SJSA1 (cell line): ENCODE data around the gene SARNP. TPM values are rescaled to one million over a fixed set of nuclear protein-coding genes. Genes with fewer than 3 reads are reported as not detected.
A peak's percentile ranks its signal among the peaks of the same experiment; 100 is the strongest.

Experiments
- DNase-seq, 2 experiments: peaks; one replicate each; pipeline ENCODE4 v3.0.0-alpha.2; 2015 to 2020; ENCODE audit warnings: low spot score in 2 of 2, low read depth in 1 of 2
- H3K27ac ChIP-seq: fragments of 250-450 bp; sonication (Bioruptor Pico); 2 replicates; pipeline ENCODE4 v1.5.1; 2020; ENCODE audit warnings: mild to moderate bottlenecking, moderate library complexity
- H3K27me3 ChIP-seq: fragments of 250-450 bp; sonication (Bioruptor Pico); replicated peaks from 2 replicates; pipeline ENCODE4 v1.5.1; 2020; ENCODE audit warnings: mild to moderate bottlenecking, moderate library complexity
- H3K36me3 ChIP-seq: fragments of 250-450 bp; sonication (Bioruptor Pico); 2 replicates; pipeline ENCODE4 v1.5.1; 2020; ENCODE audit warnings: mild to moderate bottlenecking
- H3K4me1 ChIP-seq: fragments of 250-450 bp; sonication (Bioruptor Pico); replicated peaks from 2 replicates; pipeline ENCODE4 v1.6.1; 2021; ENCODE audit warnings: mild to moderate bottlenecking
- H3K4me3 ChIP-seq: fragments of 250-450 bp; sonication (Bioruptor Pico); 2 replicates; pipeline ENCODE4 v1.5.1; 2020; ENCODE audit warnings: mild to moderate bottlenecking
- H3K9me3 ChIP-seq: fragments of 250-450 bp; sonication (Bioruptor Pico); replicated peaks from 2 replicates; pipeline ENCODE4 v1.5.1; 2020; ENCODE audit warnings: mild to moderate bottlenecking
- total RNA-seq: library from RNA; depleted of rRNA; stranded (reverse); fragments of >200 nt; shearing (Covaris generic); gene quantifications from 2 replicates; pipeline ENCODE4 v1.2.3, GENCODE V29; 2014

Gene SARNP
- total RNA-seq, 1 experiment from 2014 or later = 124 TPM

GRCh38 chr12:55738123-55739024 lies 79.2 kb downstream of the SARNP start:
- Histone ChIP-seq H3K9me3 (no peaks in the 10 kb centered on the region), H3K4me1 (peaks cover 9% of the 10 kb centered on the region), H3K27ac (peak overlapping the region; percentile 27), H3K36me3 (no peaks in the 10 kb centered on the region), H3K27me3 (no peaks in the 10 kb centered on the region), H3K4me3 (peak overlapping the region; percentile 39)
- peak; percentile 83 to 88 for DNase-seq

GRCh38 chr12:55737581-55738122 lies 79.9 kb downstream of the SARNP start:
- peak overlapping the region; percentile 27 for H3K27ac ChIP-seq
- no peaks in the 10 kb centered on the region for H3K27me3 ChIP-seq
- DNase-seq = no peak
- peaks cover 7% of the 10 kb centered on the region for H3K4me1 ChIP-seq
- peak overlapping the region; percentile 39; the same call in 1 of the 2 replicates for H3K4me3 ChIP-seq
- no peaks in the 10 kb centered on the region for H3K36me3 ChIP-seq
- no peaks in the 10 kb centered on the region for H3K9me3 ChIP-seq

GRCh38 chr12:55736780-55737580 lies 80.5 kb downstream of the SARNP start:
- no peak overlapping the region for H3K4me3 ChIP-seq
- peaks cover 5% of the 10 kb centered on the region for H3K4me1 ChIP-seq
- H3K27me3 ChIP-seq = no peaks in the 10 kb centered on the region
- no peak overlapping the region for H3K27ac ChIP-seq
- peak; percentile 39 to 61 for DNase-seq
- no peaks in the 10 kb centered on the region for H3K9me3 ChIP-seq
- no peaks in the 10 kb centered on the region for H3K36me3 ChIP-seq

- Histone ChIP-seq H3K9me3 (no peaks in the 10 kb centered on the region), H3K4me3 (no peak overlapping the region), H3K27ac (no peak overlapping the region), H3K27me3 (no peaks in the 10 kb centered on the region), H3K36me3 (no peaks in the 10 kb centered on the region), H3K4me1 (peaks cover 5% of the 10 kb centered on the region)
- DNase-seq = no peak
Observed at GRCh38 chr12:55736076-55736475, 81.4 kb downstream of the SARNP start.

GRCh38 chr12:55734595-55734994 lies 82.9 kb downstream of the SARNP start:
- peaks cover 20% of the 10 kb centered on the region for H3K4me1 ChIP-seq
- H3K36me3 ChIP-seq = no peaks in the 10 kb centered on the region
- H3K27ac ChIP-seq = no peak overlapping the region
- DNase-seq = no peak
- H3K4me3 ChIP-seq = no peak overlapping the region
- no peaks in the 10 kb centered on the region for H3K9me3 ChIP-seq
- H3K27me3 ChIP-seq = no peaks in the 10 kb centered on the region

- H3K4me3 ChIP-seq = no peak overlapping the region
- no peak for DNase-seq
- H3K27ac ChIP-seq = no peak overlapping the region
- H3K4me1 ChIP-seq = peaks cover 25% of the 10 kb centered on the region
- no peaks in the 10 kb centered on the region for H3K9me3 ChIP-seq
- no peaks in the 10 kb centered on the region for H3K36me3 ChIP-seq
- H3K27me3 ChIP-seq = no peaks in the 10 kb centered on the region
Observed at GRCh38 chr12:55733858-55734257, 83.7 kb downstream of the SARNP start.

- H3K36me3 ChIP-seq = peaks cover 2% of the 10 kb centered on the region
- H3K27ac ChIP-seq = no peak overlapping the region
- H3K27me3 ChIP-seq = no peaks in the 10 kb centered on the region
- H3K4me3 ChIP-seq = no peak overlapping the region
- peaks cover 23% of the 10 kb centered on the region for H3K4me1 ChIP-seq
- H3K9me3 ChIP-seq = no peaks in the 10 kb centered on the region
- no peak for DNase-seq
Observed at GRCh38 chr12:55733021-55733555, 84.4 kb downstream of the SARNP start.

- H3K36me3 ChIP-seq = peaks cover 10% of the 10 kb centered on the region
- no peak overlapping the region for H3K4me3 ChIP-seq
- no peak for DNase-seq
- H3K27me3 ChIP-seq = no peaks in the 10 kb centered on the region
- H3K9me3 ChIP-seq = no peaks in the 10 kb centered on the region
- no peak overlapping the region for H3K27ac ChIP-seq
- peaks cover 28% of the 10 kb centered on the region for H3K4me1 ChIP-seq
Observed at GRCh38 chr12:55732288-55732687, 85.2 kb downstream of the SARNP start.

GRCh38 chr12:55729819-55730818 lies 87.4 kb downstream of the SARNP start:
- Histone ChIP-seq H3K36me3 (peaks cover 32% of the 10 kb centered on the region), H3K4me3 (peak overlapping the region; percentile 56), H3K27ac (peak overlapping the region; percentile 94), H3K27me3 (no peaks in the 10 kb centered on the region), H3K9me3 (no peaks in the 10 kb centered on the region), H3K4me1 (peaks cover 34% of the 10 kb centered on the region)
- DNase-seq = peak in 1 of 2 experiments; percentile 79

- no peaks in the 10 kb centered on the region for H3K27me3 ChIP-seq
- peaks cover 41% of the 10 kb centered on the region for H3K36me3 ChIP-seq
- peaks cover 34% of the 10 kb centered on the region for H3K4me1 ChIP-seq
- peak within 1 kb of the TSS; percentile 56 for H3K4me3 ChIP-seq
- peak within 1 kb of the TSS; percentile 94 for H3K27ac ChIP-seq
- DNase-seq = peak; percentile 86 to 91
- H3K9me3 ChIP-seq = no peaks in the 10 kb centered on the region
Observed at GRCh38 chr12:55728939-55729818, 88.3 kb downstream of the SARNP start, which contains the start of gene CD63. TSS of gene CD63 (minus strand) at chr12:55729009. CDS start at chr12:55728341, 668 bp downstream.

- H3K4me1 ChIP-seq = peaks cover 34% of the 10 kb centered on the region
- H3K4me3 ChIP-seq = peak overlapping the region; percentile 56
- H3K27ac ChIP-seq = peak overlapping the region; percentile 94
- DNase-seq = peak; percentile 60 to 78
- H3K36me3 ChIP-seq = peaks cover 49% of the 10 kb centered on the region
- H3K27me3 ChIP-seq = no peaks in the 10 kb centered on the region
- no peaks in the 10 kb centered on the region for H3K9me3 ChIP-seq
Observed at GRCh38 chr12:55728186-55728938, 89.2 kb downstream of the SARNP start.
